Panc1 (cell line): ENCODE measurements around the gene KAZN. TPM values are rescaled to one million over a fixed set of nuclear protein-coding genes. Genes with fewer than 3 reads are reported as not detected.

Experiments
- ATAC-seq: fragments of 200-7000 bp; cut with Tn5 transposase; 2 replicates; pipeline ENCODE4 v1.9.1; 2020; ENCODE audit warnings: mild to moderate bottlenecking, moderate library complexity
- BruUV-seq: library from RNA; stranded (reverse); fragments of 400-500 nt; replicated peaks from 2 replicates; lab custom pipeline; 2021; lab: Mats Ljungman, UMichigan
- CTCF ChIA-PET: fragments of 300-600 bp; sonication (Branson Sonifier 250); formaldehyde crosslinking; loops from one replicate; lab custom pipeline; 2022; ENCODE audit warnings: antibody characterized with exemption; lab: Charles Lee
- POLR2A ChIA-PET: fragments of 300-600 bp; sonication (Branson Sonifier 250); formaldehyde crosslinking; loops from one replicate; lab custom pipeline; 2022; ENCODE audit warnings: antibody characterized with exemption; lab: Charles Lee
- DNase-seq: peaks from one replicate; pipeline ENCODE4 v3.0.0-alpha.2; 2010; ENCODE audit warnings: low read depth, low spot score
- H3K27ac ChIP-seq: 2 replicates; pipeline ENCODE4 v1.5.1; 2011; ENCODE audit warnings: mild to moderate bottlenecking, low read length, inconsistent platforms
- H3K27me3 ChIP-seq: fragments of 200-500 bp; sonication (Bioruptor generic); 2 replicates; pipeline ENCODE4 v1.6.0; 2014; ENCODE audit warnings: low read length, inconsistent platforms; ENCODE audit not compliant: control insufficient read depth, insufficient read depth
- H3K36me3 ChIP-seq: fragments of 200-500 bp; sonication (Bioruptor generic); 2 replicates; pipeline ENCODE4 v1.5.1; 2014; ENCODE audit warnings: inconsistent platforms, mild to moderate bottlenecking, low read length, moderate library complexity; ENCODE audit not compliant: control insufficient read depth, insufficient read depth
- H3K4me1 ChIP-seq: 2 replicates; pipeline ENCODE4 v1.5.1; 2011; ENCODE audit warnings: inconsistent platforms, mild to moderate bottlenecking, low read length, moderate library complexity; ENCODE audit not compliant: control insufficient read depth, insufficient read depth
- H3K4me3 ChIP-seq, 2 experiments: 2 replicates each; pipeline ENCODE4 v1.5.1; 2011 to 2012; ENCODE audit warnings: low read depth in 2 of 2, low read length in 2 of 2, mild to moderate bottlenecking in 2 of 2, inconsistent platforms in 1 of 2, moderate library complexity in 1 of 2
- H3K9me3 ChIP-seq: fragments of 200-500 bp; sonication (Bioruptor generic); 2 replicates; pipeline ENCODE4 v1.5.1; 2014; ENCODE audit warnings: low read depth, mild to moderate bottlenecking, inconsistent platforms, low read length, moderate library complexity; ENCODE audit not compliant: control insufficient read depth, insufficient read depth
- POLR2AphosphoS5 ChIP-seq: IDR thresholded peaks from 2 replicates; pipeline ENCODE4 v1.6.1; 2012; ENCODE audit warnings: mild to moderate bottlenecking, low read depth, low read length, moderate library complexity
- REST ChIP-seq, 2 experiments: IDR thresholded peaks; 2 replicates each; pipeline ENCODE4 v1.6.1; 2011 to 2012; ENCODE audit warnings: low read depth in 2 of 2, control low read depth in 1 of 2, low read length in 1 of 2, mild to moderate bottlenecking in 1 of 2, moderate library complexity in 1 of 2; ENCODE audit not compliant: insufficient read depth in 1 of 2
- SIN3A ChIP-seq: IDR thresholded peaks from 2 replicates; pipeline ENCODE4 v1.6.1; 2012; ENCODE audit warnings: low read depth, mild to moderate bottlenecking, low read length, moderate library complexity, borderline replicate concordance; ENCODE audit not compliant: insufficient read depth
- TCF7L2 ChIP-seq: IDR thresholded peaks from 2 replicates; pipeline ENCODE4 v1.6.1; 2011; ENCODE audit warnings: mild to moderate bottlenecking, low read depth, low read length, inconsistent platforms
- in situ Hi-C: cut with HindIII; loops from 2 replicates; pipeline ENCODE4 v1.10.0; 2016; ENCODE audit warnings: low sequenced_read_pairs, low pct_unique_long_range_greater_than_20kb
- intact Hi-C: fragments of 100-400 bp; cut with micrococcal nuclease; formaldehyde crosslinking; loops from one replicate; pipeline ENCODE4 v1.10.0; 2022; ENCODE audit not compliant: unreplicated experiment
- total RNA-seq: library from RNA; stranded (reverse); gene quantifications from one replicate; pipeline ENCODE4 v1.2.1, GENCODE V29; 2021; ENCODE audit not compliant: unreplicated experiment
- TF ChIP-seq, protein P1 (sequence below): fragments of 450-650 bp; IDR thresholded peaks from 2 replicates; pipeline ENCODE4 v1.5.1; 2017; ENCODE audit warnings: mild to moderate bottlenecking

KAZN gene
- total RNA-seq, 1 experiment from 2014 or later, result 6.6 TPM

DNA sequence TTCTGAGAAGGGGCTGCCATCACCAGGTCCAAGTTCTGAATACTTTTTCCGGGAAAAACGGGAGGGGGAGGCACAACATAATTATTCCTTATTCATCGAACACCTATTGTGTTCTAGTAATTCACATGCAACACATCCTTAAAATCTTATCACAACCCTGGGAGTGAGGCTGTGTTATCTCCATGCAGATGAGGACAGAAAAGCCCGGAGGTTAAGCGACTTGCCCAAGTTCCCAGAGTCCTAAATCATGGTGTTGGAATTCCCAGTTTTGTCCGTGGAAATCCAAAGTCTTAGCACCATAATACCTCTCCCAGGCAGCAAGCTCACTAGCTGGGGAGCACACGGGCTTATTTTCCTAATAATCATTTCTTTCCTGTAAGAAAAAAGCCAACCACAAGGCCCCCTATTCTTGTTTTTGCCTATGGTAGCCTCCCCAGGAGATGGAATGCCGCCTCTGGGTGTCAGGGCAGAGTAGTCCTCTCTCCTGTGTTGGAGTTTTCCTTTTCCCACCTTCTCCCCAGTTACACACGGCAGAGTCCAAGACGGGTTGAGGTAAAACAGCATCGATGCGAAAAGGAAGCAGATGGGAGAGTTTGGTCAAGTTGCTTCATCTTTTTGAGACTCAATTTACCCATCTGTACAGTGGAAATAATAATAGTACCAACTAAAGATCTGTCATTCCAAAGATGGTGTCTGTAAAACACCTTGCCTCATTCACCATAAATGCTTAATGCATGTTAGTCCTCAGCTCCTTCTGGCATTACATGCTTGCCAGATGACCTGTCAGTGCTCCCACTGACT lies 327.1 kb downstream of the KAZN start:
- Histone ChIP-seq H3K4me1 (peaks cover 13% of the 10 kb centered on the region), H3K27ac (no peak overlapping the region), H3K36me3 (no peaks in the 10 kb centered on the region; the same call in 1 of the 2 replicates), H3K4me3 (peak overlapping the region; percentile 48 to 51), H3K27me3 (peaks cover 5% of the 10 kb centered on the region), H3K9me3 (no peaks in the 10 kb centered on the region)
- DNase-seq (no peak), ATAC-seq (no peak)
- in situ Hi-C loops (no loop called here), intact Hi-C loops (no loop called here)
- BruUV-seq, result TSS peak; percentile 61
- TF ChIP-seq TCF7L2, result no peak
- no peak for TF ChIP-seq REST (IDR thresholded peaks at IDR 0.05; ENCODE audit: insufficient read depth in 1 of 2, low read depth in 2 of 2, low read length in 1 of 2)
- no peak for TF ChIP-seq POLR2AphosphoS5
- TF ChIP-seq, protein P1, sequence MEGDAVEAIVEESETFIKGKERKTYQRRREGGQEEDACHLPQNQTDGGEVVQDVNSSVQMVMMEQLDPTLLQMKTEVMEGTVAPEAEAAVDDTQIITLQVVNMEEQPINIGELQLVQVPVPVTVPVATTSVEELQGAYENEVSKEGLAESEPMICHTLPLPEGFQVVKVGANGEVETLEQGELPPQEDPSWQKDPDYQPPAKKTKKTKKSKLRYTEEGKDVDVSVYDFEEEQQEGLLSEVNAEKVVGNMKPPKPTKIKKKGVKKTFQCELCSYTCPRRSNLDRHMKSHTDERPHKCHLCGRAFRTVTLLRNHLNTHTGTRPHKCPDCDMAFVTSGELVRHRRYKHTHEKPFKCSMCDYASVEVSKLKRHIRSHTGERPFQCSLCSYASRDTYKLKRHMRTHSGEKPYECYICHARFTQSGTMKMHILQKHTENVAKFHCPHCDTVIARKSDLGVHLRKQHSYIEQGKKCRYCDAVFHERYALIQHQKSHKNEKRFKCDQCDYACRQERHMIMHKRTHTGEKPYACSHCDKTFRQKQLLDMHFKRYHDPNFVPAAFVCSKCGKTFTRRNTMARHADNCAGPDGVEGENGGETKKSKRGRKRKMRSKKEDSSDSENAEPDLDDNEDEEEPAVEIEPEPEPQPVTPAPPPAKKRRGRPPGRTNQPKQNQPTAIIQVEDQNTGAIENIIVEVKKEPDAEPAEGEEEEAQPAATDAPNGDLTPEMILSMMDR, result no peak
- TF ChIP-seq SIN3A, result no peak
- CTCF ChIA-PET, result no interaction called here
- POLR2A ChIA-PET, result no interaction called here

DNA sequence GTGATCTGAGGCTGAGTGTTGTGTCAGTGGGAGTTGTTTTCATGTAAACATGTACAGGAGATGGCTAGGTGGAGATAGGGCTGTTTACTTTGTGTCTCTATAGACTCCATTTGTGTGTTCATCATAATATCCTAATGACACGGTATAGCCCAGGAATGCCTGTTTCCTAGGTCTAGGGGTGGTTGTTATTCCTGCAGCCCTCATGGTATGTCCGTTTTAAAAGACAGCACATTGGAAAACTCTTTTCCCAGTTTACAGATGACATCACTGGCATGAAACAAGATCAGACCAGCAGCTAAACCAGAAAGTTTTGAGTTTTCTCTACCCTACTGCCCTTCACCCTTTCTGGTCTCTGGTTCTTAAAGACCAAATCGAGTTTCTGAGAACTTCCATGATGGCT lies 327.7 kb downstream of the KAZN start:
- H3K27me3 ChIP-seq, result peaks cover 5% of the 10 kb centered on the region
- no peak for TF ChIP-seq TCF7L2
- TF ChIP-seq POLR2AphosphoS5, result no peak
- no peak for TF ChIP-seq REST (IDR thresholded peaks at IDR 0.05; ENCODE audit: insufficient read depth in 1 of 2, low read depth in 2 of 2, low read length in 1 of 2)
- H3K4me3 ChIP-seq, result no peak overlapping the region
- POLR2A ChIA-PET, result no interaction called here
- BruUV-seq, result no TSS peak
- CTCF ChIA-PET, result no interaction called here
- DNase-seq (no peak), ATAC-seq (no peak)
- peaks cover 13% of the 10 kb centered on the region for H3K4me1 ChIP-seq
- H3K36me3 ChIP-seq, result no peaks in the 10 kb centered on the region; the same call in 1 of the 2 replicates
- intact Hi-C loops (no loop called here), in situ Hi-C loops (no loop called here)
- no peak overlapping the region for H3K27ac ChIP-seq
- H3K9me3 ChIP-seq, result no peaks in the 10 kb centered on the region
